GM08714 (cell line): ENCODE results near the gene ZNF746.

Experiments
- H3K4me3 ChIP-seq: fragments of 200-500 bp; sonication (Bioruptor generic); 2 replicates; pipeline ENCODE4 v1.5.1; 2014; ENCODE audit warnings: mild to moderate bottlenecking, low read length, inconsistent platforms
- ZNF274 ChIP-seq: IDR thresholded peaks from 2 replicates; pipeline ENCODE4 v1.6.1; 2012; ENCODE audit warnings: mild to moderate bottlenecking, low read depth, low read length

The ZNF746 gene

DNA sequence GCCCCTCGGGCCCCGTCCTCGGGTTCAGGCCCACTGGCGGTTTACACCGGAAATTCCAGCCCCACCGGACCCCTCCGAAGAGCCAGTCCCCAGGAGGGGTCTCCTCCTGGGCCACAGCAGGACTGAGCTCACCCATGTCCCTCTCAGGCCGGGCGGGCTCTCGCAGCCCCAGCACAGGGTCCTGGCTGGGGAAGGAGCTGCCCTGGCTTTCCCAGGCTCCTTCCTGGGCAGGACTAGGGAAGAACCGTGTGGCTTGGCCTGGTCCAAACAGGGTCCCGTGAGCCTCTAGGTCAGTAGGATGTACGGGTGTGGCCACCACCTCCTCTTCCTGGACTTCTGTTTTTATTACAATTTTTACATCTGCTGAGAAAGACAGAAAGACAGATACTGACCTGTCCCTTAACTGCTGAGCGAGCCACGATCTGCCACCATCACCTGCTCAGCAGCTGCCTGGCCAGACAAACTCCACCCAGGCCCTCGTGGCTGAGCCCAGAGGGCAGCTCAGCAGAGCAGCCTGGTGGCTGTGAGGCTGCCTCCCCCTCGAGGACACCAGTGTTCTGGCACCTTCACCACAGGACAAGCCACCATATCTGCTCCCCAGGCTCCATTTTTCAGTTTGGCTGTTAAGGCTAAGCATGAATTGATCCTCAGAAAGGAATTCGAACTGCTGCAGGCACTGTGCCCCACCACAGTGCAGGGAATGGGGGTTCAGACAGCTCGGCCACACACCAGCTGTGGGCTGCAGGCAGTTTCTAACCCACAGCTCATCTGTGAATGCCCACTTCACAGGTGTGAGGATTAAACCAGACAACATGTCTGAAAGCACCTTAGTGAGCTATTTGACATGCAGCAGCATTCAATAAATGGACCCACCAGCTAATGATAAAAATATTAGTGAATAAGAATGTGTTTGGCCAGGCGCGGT is 22.2 kb downstream of the ZNF746 start:
- no peak overlapping the region for H3K4me3 ChIP-seq
- TF ChIP-seq ZNF274: no peak

GRCh38 chr7:149474309-149475120 is 23.1 kb downstream of the ZNF746 start:
- H3K4me3 ChIP-seq: no peak overlapping the region
- TF ChIP-seq ZNF274: no peak

GRCh38 chr7:149473251-149473650 is 24.4 kb downstream of the ZNF746 start:
- H3K4me3 ChIP-seq: no peak overlapping the region
- TF ChIP-seq ZNF274: no peak

DNA sequence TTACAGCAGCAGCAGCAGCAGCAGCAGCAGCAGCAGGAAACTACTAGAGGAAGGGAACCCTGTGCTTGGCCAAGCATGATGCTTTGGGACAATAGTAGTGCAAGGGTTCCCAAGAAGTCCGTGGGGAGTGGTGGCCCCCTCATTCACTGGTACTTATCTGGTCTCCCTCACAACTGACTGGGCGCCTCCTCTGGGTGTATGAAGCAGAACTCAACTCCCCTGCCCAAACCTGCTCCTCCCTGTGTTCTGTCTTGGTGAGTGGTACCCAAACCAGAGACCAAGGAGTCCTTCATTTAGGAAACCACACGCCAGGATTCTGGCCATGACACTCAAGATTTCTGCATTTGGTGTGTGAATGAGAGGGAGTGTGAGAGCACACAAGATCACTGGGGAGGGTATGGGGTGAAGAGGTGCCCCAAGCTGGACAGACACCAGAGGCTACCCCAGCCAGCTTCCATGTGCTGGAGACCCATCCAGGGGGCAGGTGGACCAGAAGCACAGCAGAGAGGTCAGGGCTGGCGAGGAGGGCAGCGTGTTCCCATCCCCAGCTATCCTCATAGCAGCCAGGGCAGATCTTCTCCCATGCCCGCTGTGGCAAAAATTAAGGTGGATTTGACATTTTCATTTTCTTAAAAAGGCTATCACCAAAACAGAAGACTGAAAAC is 26.2 kb downstream of the ZNF746 start:
- TF ChIP-seq ZNF274: no peak
- no peak overlapping the region for H3K4me3 ChIP-seq

GRCh38 chr7:149469806-149470205 is 27.8 kb downstream of the ZNF746 start:
- no peak for TF ChIP-seq ZNF274
- H3K4me3 ChIP-seq: no peak overlapping the region

DNA sequence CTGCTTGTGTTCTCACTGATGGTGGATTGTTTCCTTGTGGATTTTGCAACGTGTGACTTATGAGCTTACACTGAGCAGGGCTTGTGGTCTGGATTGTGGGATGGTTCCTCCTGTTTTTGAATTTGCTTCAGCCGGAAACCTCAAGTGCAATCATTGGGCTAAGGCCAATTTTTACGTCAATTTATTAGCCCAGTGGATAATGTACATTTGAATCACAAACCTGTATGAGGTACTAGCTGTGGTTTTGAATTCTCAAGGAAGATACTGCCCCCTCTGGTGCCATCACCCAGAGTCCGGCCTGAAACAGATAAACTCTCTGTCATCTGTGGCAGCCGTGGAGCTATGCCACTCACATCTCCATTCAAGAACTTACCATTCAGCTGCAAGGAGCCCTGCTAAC is 29.4 kb downstream of the ZNF746 start:
- H3K4me3 ChIP-seq: no peak overlapping the region
- TF ChIP-seq ZNF274: no peak

GRCh38 chr7:149467321-149467859 is 30.2 kb downstream of the ZNF746 start:
- TF ChIP-seq ZNF274: no peak
- H3K4me3 ChIP-seq: no peak overlapping the region

- H3K4me3 ChIP-seq: no peak overlapping the region
- no peak for TF ChIP-seq ZNF274
These were observed 31.2 kb downstream of the ZNF746 start for GRCh38 chr7:149466364-149466763.

DNA sequence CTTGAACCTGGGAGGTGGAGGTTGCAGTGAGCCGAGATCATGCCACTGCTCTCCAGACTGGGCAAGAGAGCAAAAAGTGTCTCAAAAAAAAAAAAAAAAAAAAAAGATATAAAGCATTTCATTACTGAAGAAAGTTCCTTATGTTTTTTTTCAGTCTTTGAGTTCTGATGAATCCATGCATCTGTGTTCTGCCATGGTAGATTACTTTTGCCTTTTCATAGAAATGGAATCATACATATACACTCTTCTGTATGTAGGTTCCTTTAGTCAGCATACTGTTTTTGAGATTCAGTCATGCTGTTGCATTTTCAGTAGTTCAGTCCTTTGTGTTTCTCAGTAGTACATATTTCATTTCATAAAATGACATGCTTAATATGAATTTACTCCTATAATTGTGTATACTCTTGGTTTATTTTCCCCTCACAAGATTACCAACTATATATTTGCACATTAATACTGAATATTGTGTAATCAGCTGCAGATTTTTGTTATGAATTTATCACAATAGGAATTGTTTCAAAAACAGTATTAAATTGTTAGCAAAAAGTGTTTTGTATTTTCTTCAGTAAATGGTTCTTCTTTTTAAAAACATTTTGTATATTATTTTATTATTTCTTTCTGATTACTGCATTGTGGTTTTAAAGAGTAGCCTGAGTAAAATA is 34.0 kb downstream of the ZNF746 start:
- H3K4me3 ChIP-seq: no peak overlapping the region
- no peak for TF ChIP-seq ZNF274

GRCh38 chr7:149462101-149462520 is 35.5 kb downstream of the ZNF746 start:
- no peak overlapping the region for H3K4me3 ChIP-seq
- TF ChIP-seq ZNF274: no peak

DNA sequence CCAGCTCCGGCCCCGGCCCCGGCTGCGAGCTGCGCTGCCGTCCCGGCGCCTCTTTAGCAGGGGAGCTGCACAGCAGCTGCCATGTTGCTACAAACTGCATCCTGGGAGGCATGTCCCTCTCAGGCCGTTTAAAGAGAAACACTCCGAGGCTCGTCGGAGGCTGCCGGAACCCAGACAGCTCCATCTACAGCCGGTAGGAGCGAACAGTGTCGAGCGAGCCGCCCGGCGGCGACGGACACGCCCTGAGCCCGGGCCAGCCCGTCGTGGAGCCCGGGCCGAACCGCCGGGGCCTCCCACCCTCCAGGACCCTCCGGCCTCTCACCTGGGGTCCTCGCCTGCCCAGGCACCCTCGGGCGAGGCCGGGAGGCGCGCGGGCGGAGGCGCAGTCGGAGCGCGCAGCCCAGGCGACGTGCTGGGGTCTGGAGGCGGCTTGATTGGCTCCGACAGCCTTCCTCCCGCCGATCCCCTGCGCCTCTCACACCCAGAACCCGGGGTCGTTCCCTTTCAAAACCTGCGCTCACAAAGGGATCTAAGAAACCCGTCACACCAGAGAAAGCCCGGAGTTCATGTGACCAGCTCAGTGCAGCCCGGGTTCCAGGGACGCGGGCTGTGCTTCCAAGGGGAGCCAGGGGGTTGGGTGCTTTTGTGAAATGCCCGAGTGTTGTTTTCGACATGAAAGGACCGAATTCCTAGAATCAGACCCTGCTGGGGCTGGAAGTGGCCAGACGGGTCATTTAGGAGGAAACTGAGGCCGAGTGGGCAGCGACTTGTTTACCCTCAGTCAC is 36.9 kb downstream of the ZNF746 start, which contains the start of gene ZNF777:
ZNF777 (minus strand) TSS at position 570 of the 785 bp plus-strand sequence. CDS start 5,040 bp downstream, outside the sequence.
- TF ChIP-seq ZNF274: no peak
- H3K4me3 ChIP-seq: peak within 1 kb of the TSS; percentile 87

GRCh38 chr7:149459540-149460452 is 37.8 kb downstream of the ZNF746 start:
- no peak for TF ChIP-seq ZNF274

More at GRCh38 chr7:149459540-149460452, 37.8 kb downstream of the ZNF746 start:
- peak overlapping the region; percentile 87 for H3K4me3 ChIP-seq
